ENCODE data around the gene CIDEB. TPM values are rescaled to one million over a fixed set of nuclear protein-coding genes. Genes with fewer than 3 reads are reported as not detected.
"Not testable (repeated sequence)": the region's sequence is repeated elsewhere in the genome, so short reads cannot be mapped to it uniquely, and the experiment has no call there.

Gene CIDEB, protein sequence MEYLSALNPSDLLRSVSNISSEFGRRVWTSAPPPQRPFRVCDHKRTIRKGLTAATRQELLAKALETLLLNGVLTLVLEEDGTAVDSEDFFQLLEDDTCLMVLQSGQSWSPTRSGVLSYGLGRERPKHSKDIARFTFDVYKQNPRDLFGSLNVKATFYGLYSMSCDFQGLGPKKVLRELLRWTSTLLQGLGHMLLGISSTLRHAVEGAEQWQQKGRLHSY
- total RNA-seq, result 10 to 100 TPM; 16.4 to 80.3 (median 40.5) TPM
- 10 to 100 TPM; 17.5 to 73.7 (median 37.4) TPM for polyA plus RNA-seq
- long read RNA-seq, donor 1, transcript CIDEB-203 (5 exons, 1,602 nt), result minor isoform, 6 of 39 reads
- long read RNA-seq, donor 1, transcript CIDEB-201 (7 exons, 2,294 nt), result major isoform, 14 of 39 reads
- long read RNA-seq, donor 1, partial matches to known transcripts, result 18 of 39 reads
- long read RNA-seq, donor 1, other reads (novel, unspliced or antisense), result 0 of 39 reads
- long read RNA-seq, donor 2, transcript CIDEB-203 (5 exons, 1,602 nt), result major isoform, 8 of 22 reads
- long read RNA-seq, donor 2, transcript CIDEB-201 (7 exons, 2,294 nt), result minor isoform, 5 of 22 reads
- long read RNA-seq, donor 2, partial matches to known transcripts, result 9 of 22 reads
- long read RNA-seq, donor 2, other reads (novel, unspliced or antisense), result 0 of 22 reads
- long read RNA-seq, donor 3, transcript CIDEB-201 (7 exons, 2,294 nt), result major isoform, 9 of 21 reads
- long read RNA-seq, donor 3, partial matches to known transcripts, result 7 of 21 reads
- long read RNA-seq, donor 3, other reads (novel, unspliced or antisense), result 0 of 21 reads
- long read RNA-seq, donor 4, result 0 reads
- long read RNA-seq, donor 5, transcript CIDEB-201 (7 exons, 2,294 nt), result major isoform, 60 of 100 reads
- long read RNA-seq, donor 5, partial matches to known transcripts, result 3 of 100 reads
- long read RNA-seq, donor 5, other reads (novel, unspliced or antisense), result 31 of 100 reads
- long read RNA-seq, donor 6, partial matches to known transcripts, result 0 of 1 reads
- long read RNA-seq, donor 6, other reads (novel, unspliced or antisense), result 1 of 1 reads
- long read RNA-seq, donor 7, transcript CIDEB-201 (7 exons, 2,294 nt), result major isoform, 6 of 57 reads
- long read RNA-seq, donor 7, partial matches to known transcripts, result 47 of 57 reads
- long read RNA-seq, donor 7, other reads (novel, unspliced or antisense), result 0 of 57 reads
- long read RNA-seq, donor 8, transcript CIDEB-201 (7 exons, 2,294 nt), result major isoform, 22 of 89 reads
- long read RNA-seq, donor 8, transcript CIDEB-203 (5 exons, 1,602 nt), result minor isoform, 10 of 89 reads
- long read RNA-seq, donor 8, partial matches to known transcripts, result 34 of 89 reads
- long read RNA-seq, donor 8, other reads (novel, unspliced or antisense), result 20 of 89 reads
- long read RNA-seq, donor 9, transcript CIDEB-201 (7 exons, 2,294 nt), result major isoform, 11 of 33 reads
- long read RNA-seq, donor 9, partial matches to known transcripts, result 15 of 33 reads
- long read RNA-seq, donor 9, other reads (novel, unspliced or antisense), result 0 of 33 reads
- long read RNA-seq, donor 10, transcript CIDEB-201 (7 exons, 2,294 nt), result major isoform, 12 of 16 reads
- long read RNA-seq, donor 10, partial matches to known transcripts, result 0 of 16 reads
- long read RNA-seq, donor 10, other reads (novel, unspliced or antisense), result 0 of 16 reads

DNA sequence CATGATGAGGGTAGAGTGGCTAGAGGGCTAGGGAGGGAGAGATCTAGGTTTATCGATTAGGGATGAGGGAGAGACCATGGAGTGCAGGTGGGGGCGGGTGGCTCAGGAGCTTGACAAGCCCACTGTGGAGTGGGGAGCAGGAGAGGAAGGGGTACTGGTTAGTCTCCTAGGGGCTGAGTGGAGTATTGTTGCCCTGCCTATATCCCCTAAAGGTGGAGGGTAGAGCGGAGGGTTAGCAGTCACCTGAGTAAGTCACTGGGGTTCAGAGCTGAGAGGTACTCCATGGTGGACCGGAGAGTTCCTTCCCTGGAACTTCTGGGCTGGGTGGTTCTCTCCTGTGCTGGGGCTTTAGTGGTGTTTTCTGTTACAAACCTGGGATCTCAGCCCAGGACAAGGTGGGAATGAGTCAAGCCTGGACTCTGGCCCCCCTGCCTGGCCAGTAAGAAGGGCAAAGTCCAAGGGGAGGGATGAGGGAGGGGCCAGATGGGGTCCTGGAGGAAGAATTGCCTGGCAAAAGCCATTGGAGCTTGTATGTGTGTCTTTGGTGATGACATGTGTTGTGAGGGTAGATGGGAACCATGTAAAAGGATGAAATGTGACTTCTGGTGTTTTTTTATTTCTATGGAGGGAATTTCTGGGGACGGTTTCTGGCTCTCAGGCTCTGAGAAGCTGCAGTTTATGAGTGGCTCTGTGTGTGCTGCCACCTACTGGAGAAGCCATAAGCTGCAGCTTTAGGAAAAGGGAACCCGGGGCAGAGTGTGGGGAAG lies at the start of gene CIDEB:
Gene CIDEB, minus strand, starts transcription at position 403 of the 767 bp plus-strand sequence. Its CDS starts 119 bp downstream, at position 284.
- Histone ChIP-seq H3K27me3 (no peaks in the 10 kb centered on the region), H3K27ac (no peak within 1 kb of the TSS), H3K4me1 (replicated peaks in 1 of 2) (peaks cover 20 to 48% of the 10 kb centered on the region in 2 donors), H3K9me3 (replicated peaks in 1 of 3) (no peaks in the 10 kb centered on the region), H3K4me3 (no peak within 1 kb of the TSS), H3K36me3 (replicated peaks in 1 of 2) (peaks cover 0 to 52% of the 10 kb centered on the region in 2 donors)
- TF ChIP-seq CTCF (IDR thresholded peaks at IDR 0.05) (peak; percentile 79 to 92 (median 86)), POLR2A (IDR thresholded peaks at IDR 0.05) (no peak)
- DNase-seq, result peak in 6 of 7 donors; percentile 60 to 86 (median 72)
- intact Hi-C loops (cut with DNase I), result loop anchor here in 1 of 2 donors (10.0 kb wide), 1 partner anchor 63 kb away; the partner anchor contains the start of gene TINF2
- 48 to 63% (median 57%) methylated on average over 5 to 6 of the region's 6 CpGs for WGBS, 4 donors

GRCh38 chr14:24356208-24356607 lies 48.4 kb upstream of the CIDEB start:
- intact Hi-C loops (cut with DNase I), result no loop called here
- Histone ChIP-seq H3K27me3 (no peaks in the 10 kb centered on the region), H3K4me3 (no peak overlapping the region), H3K4me1 (replicated peaks in 1 of 2) (no peaks in the 10 kb centered on the region), H3K9me3 (replicated peaks in 1 of 3) (no peaks in the 10 kb centered on the region), H3K27ac (no peak overlapping the region), H3K36me3 (replicated peaks in 1 of 2) (no peaks in the 10 kb centered on the region)
- TF ChIP-seq CTCF (IDR thresholded peaks at IDR 0.05) (no peak), POLR2A (IDR thresholded peaks at IDR 0.05) (no peak)
- 71 to 89% (median 80%) methylated on average over 4 of the region's 4 CpGs for WGBS, 4 donors
- DNase-seq, result no peak

GRCh38 chr14:24355009-24355408 lies 47.2 kb upstream of the CIDEB start:
- Histone ChIP-seq H3K4me1 (replicated peaks in 1 of 2) (no peaks in the 10 kb centered on the region), H3K27ac (no peak overlapping the region), H3K36me3 (replicated peaks in 1 of 2) (no peaks in the 10 kb centered on the region), H3K4me3 (no peak overlapping the region), H3K27me3 (no peaks in the 10 kb centered on the region), H3K9me3 (replicated peaks in 1 of 3) (no peaks in the 10 kb centered on the region)
- no peak for TF ChIP-seq CTCF (IDR thresholded peaks at IDR 0.05)
- no peak for TF ChIP-seq POLR2A (IDR thresholded peaks at IDR 0.05)
- 76 to 85% (median 80%) methylated on average over 7 of the region's 7 CpGs for WGBS, 4 donors
- intact Hi-C loops (cut with DNase I), result no loop called here
- DNase-seq, result no peak

DNA sequence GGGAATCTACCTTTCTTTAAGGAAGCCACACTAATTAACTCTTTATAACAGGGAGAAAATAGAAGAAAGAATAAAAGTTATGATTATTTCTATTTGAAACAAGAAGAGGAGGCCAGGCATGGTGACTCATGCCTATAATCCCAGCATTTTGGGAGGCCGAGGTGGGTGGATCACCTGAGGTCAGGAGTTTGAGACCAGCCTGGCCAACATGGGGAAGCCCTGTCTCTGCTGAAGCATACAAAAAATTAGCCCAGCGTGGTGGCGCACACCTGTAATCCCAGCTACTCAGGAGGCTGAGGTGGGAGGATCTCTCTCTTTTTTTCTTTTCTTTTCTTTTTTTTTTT lies 46.7 kb upstream of the CIDEB start:
- H3K27ac ChIP-seq; H3K27me3 ChIP-seq; DNase-seq; H3K4me3 ChIP-seq; intact Hi-C loops (cut with DNase I); H3K9me3 ChIP-seq (replicated peaks in 1 of 3); H3K36me3 ChIP-seq (replicated peaks in 1 of 2); H3K4me1 ChIP-seq (replicated peaks in 1 of 2): not testable (repeated sequence)
- 70 to 82% (median 81%) methylated on average over 3 of the region's 3 CpGs for WGBS, 4 donors

Measured in adrenal gland (tissue), 19 donors.